ENCODE measurements around the gene ARFGEF2.

DNA sequence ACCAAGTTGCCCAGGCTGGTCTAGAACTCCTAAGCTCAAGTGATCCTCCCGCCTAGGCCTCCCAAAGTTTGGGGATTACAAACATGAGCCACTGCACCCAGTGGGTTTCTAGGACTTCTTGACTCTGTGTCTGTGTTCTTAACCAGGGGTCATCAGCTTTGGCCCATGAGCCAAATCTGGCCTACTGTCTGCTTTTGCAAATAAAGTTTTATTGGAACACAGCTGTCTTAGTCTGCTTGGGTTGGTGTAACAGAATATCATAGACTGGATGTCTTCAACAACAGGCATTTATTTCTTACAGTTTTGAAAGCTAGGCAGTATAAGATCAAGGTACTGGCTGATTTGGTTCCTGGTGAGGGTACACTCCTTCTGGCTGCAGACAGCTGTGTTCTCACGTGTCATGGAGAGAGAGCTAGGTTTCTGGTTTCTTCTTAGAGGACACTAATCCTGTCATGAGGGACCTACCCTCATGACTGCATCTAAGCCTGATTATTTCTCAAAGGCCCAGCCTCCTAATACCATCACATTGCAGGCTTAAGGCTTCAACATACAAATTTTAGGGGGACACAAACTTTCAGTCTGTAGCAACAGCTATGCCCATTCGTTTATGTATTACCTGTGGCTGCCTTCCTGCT lies 23.3 kb downstream of the ARFGEF2 start:
- no peak for TF ChIP-seq EP300 (IDR thresholded peaks at IDR 0.05)
- TF ChIP-seq, protein P1, sequence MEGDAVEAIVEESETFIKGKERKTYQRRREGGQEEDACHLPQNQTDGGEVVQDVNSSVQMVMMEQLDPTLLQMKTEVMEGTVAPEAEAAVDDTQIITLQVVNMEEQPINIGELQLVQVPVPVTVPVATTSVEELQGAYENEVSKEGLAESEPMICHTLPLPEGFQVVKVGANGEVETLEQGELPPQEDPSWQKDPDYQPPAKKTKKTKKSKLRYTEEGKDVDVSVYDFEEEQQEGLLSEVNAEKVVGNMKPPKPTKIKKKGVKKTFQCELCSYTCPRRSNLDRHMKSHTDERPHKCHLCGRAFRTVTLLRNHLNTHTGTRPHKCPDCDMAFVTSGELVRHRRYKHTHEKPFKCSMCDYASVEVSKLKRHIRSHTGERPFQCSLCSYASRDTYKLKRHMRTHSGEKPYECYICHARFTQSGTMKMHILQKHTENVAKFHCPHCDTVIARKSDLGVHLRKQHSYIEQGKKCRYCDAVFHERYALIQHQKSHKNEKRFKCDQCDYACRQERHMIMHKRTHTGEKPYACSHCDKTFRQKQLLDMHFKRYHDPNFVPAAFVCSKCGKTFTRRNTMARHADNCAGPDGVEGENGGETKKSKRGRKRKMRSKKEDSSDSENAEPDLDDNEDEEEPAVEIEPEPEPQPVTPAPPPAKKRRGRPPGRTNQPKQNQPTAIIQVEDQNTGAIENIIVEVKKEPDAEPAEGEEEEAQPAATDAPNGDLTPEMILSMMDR (IDR thresholded peaks at IDR 0.05) = no peak
- TF ChIP-seq POLR2A (IDR thresholded peaks at IDR 0.05) = no peak
- TF ChIP-seq POLR2AphosphoS5 (IDR thresholded peaks at IDR 0.05) = no peak
